IgD-negative memory B cell (primary cell): ENCODE data around the gene DNAAF9. TPM values are rescaled to one million over a fixed set of nuclear protein-coding genes. Genes with fewer than 3 reads are reported as not detected.
"Not testable (repeated sequence)": the region's sequence is repeated elsewhere in the genome, so short reads cannot be mapped to it uniquely, and the experiment has no call there.

Experiments used
- H3K27ac Mint-ChIP-seq, 3 donors: one replicate each; pipeline ENCODE4 v1.8.0; 2020 to 2022; ENCODE audit warnings: mild to moderate bottlenecking in 3 of 3, mixed read lengths in 3 of 3, moderate library complexity in 1 of 3
- H3K27me3 Mint-ChIP-seq: one replicate; pipeline ENCODE4 v1.8.0; 2021; ENCODE audit warnings: mixed read lengths
- H3K36me3 Mint-ChIP-seq: one replicate; pipeline ENCODE4 v1.8.0; 2020; ENCODE audit warnings: mild to moderate bottlenecking, mixed read lengths
- H3K4me1 Mint-ChIP-seq, 3 donors: one replicate each; pipeline ENCODE4 v1.8.0; 2020 to 2022; ENCODE audit warnings: mixed read lengths in 3 of 3, mild to moderate bottlenecking in 1 of 3
- H3K4me3 Mint-ChIP-seq, 4 donors: one replicate each; pipeline ENCODE4 v1.8.0; 2020 to 2022; ENCODE audit warnings: mild to moderate bottlenecking in 4 of 4, mixed read lengths in 4 of 4, moderate library complexity in 3 of 4
- H3K9me3 Mint-ChIP-seq, 3 donors: one replicate each; pipeline ENCODE4 v1.8.0; 2020 to 2021; ENCODE audit warnings: mixed read lengths in 3 of 3, mild to moderate bottlenecking in 1 of 3
- polyA plus RNA-seq: library from polyadenylated mRNA; unstranded; fragments of 300-500 nt; fragmentation: Illumina TruSeq; gene quantifications from one replicate; pipeline ENCODE4 v1.2.3, GENCODE V29; 2021

Gene DNAAF9
- polyA plus RNA-seq, 1 donor from 2014 or later: 0.97 TPM

GRCh38 chr20:3423126-3423525 is 15.7 kb upstream of the DNAAF9 start:
- H3K27me3 Mint-ChIP-seq: no peaks in the 10 kb centered on the region
- H3K4me1 Mint-ChIP-seq: peaks cover 0 to 4% (median 2%) of the 10 kb centered on the region in 3 donors
- no peak overlapping the region for H3K27ac Mint-ChIP-seq
- no peaks in the 10 kb centered on the region for H3K36me3 Mint-ChIP-seq
- H3K9me3 Mint-ChIP-seq: no peaks in the 10 kb centered on the region
- H3K4me3 Mint-ChIP-seq: no peak overlapping the region

- no peak overlapping the region for H3K27ac Mint-ChIP-seq
- H3K4me1 Mint-ChIP-seq: peaks cover 0 to 4% (median 2%) of the 10 kb centered on the region in 3 donors
- H3K27me3 Mint-ChIP-seq: no peaks in the 10 kb centered on the region
- no peak overlapping the region for H3K4me3 Mint-ChIP-seq
- no peaks in the 10 kb centered on the region for H3K9me3 Mint-ChIP-seq
- no peaks in the 10 kb centered on the region for H3K36me3 Mint-ChIP-seq
Observed at GRCh38 chr20:3421985-3422384, 14.5 kb upstream of the DNAAF9 start.

- H3K4me3 Mint-ChIP-seq: no peak overlapping the region
- peaks cover 0 to 8% (median 3%) of the 10 kb centered on the region in 3 donors for H3K9me3 Mint-ChIP-seq
- H3K27me3 Mint-ChIP-seq: no peaks in the 10 kb centered on the region
- peaks cover 0 to 4% (median 3%) of the 10 kb centered on the region in 3 donors for H3K4me1 Mint-ChIP-seq
- no peak overlapping the region for H3K27ac Mint-ChIP-seq
- no peaks in the 10 kb centered on the region for H3K36me3 Mint-ChIP-seq
Observed at GRCh38 chr20:3420211-3420707, 12.8 kb upstream of the DNAAF9 start.

GRCh38 chr20:3418161-3418560 is 10.7 kb upstream of the DNAAF9 start:
- H3K4me1 Mint-ChIP-seq, H3K9me3 Mint-ChIP-seq, H3K27ac Mint-ChIP-seq, H3K27me3 Mint-ChIP-seq, H3K36me3 Mint-ChIP-seq, H3K4me3 Mint-ChIP-seq: not testable (repeated sequence)

- Mint-ChIP-seq H3K4me3 (no peak overlapping the region), H3K4me1 (peaks cover 0 to 1% (median 0%) of the 10 kb centered on the region in 3 donors), H3K27me3 (peaks cover 3% of the 10 kb centered on the region), H3K36me3 (no peaks in the 10 kb centered on the region), H3K9me3 (peaks cover 0 to 8% (median 7%) of the 10 kb centered on the region in 3 donors), H3K27ac (no peak overlapping the region)
Observed at GRCh38 chr20:3414122-3414521, 6.7 kb upstream of the DNAAF9 start.

GRCh38 chr20:3413393-3413889 is 6.0 kb upstream of the DNAAF9 start:
- Mint-ChIP-seq H3K4me1 (peaks cover 4 to 6% (median 5%) of the 10 kb centered on the region in 3 donors), H3K27ac (no peak overlapping the region), H3K36me3 (no peaks in the 10 kb centered on the region), H3K9me3 (peaks cover 0 to 8% (median 7%) of the 10 kb centered on the region in 3 donors), H3K27me3 (peaks cover 3% of the 10 kb centered on the region), H3K4me3 (no peak overlapping the region)

GRCh38 chr20:3412600-3413392 is 5.3 kb upstream of the DNAAF9 start:
- Mint-ChIP-seq H3K9me3 (peaks cover 0 to 8% (median 7%) of the 10 kb centered on the region in 3 donors), H3K4me3 (no peak overlapping the region), H3K4me1 (peaks cover 7 to 9% (median 8%) of the 10 kb centered on the region in 3 donors), H3K27me3 (peaks cover 3% of the 10 kb centered on the region), H3K27ac (no peak overlapping the region), H3K36me3 (no peaks in the 10 kb centered on the region)

GRCh38 chr20:3410464-3410863 is 3.0 kb upstream of the DNAAF9 start:
- peak overlapping the region in 1 of 3 donors; percentile 47 for H3K27ac Mint-ChIP-seq
- H3K27me3 Mint-ChIP-seq: peaks cover 3% of the 10 kb centered on the region
- no peaks in the 10 kb centered on the region for H3K36me3 Mint-ChIP-seq
- peaks cover 0 to 4% (median 0%) of the 10 kb centered on the region in 3 donors for H3K9me3 Mint-ChIP-seq
- peak overlapping the region in 1 of 4 donors; percentile 71 for H3K4me3 Mint-ChIP-seq
- H3K4me1 Mint-ChIP-seq: peaks cover 14 to 15% (median 15%) of the 10 kb centered on the region in 3 donors

GRCh38 chr20:3409417-3409816 is 1.9 kb upstream of the DNAAF9 start:
- no peaks in the 10 kb centered on the region for H3K9me3 Mint-ChIP-seq
- peak overlapping the region in 3 of 4 donors; percentile 25 to 97 (median 81) for H3K4me3 Mint-ChIP-seq
- H3K27me3 Mint-ChIP-seq: peaks cover 3% of the 10 kb centered on the region
- peaks cover 14 to 19% (median 15%) of the 10 kb centered on the region in 3 donors for H3K4me1 Mint-ChIP-seq
- peak overlapping the region in 2 of 3 donors; percentile 16 to 88 for H3K27ac Mint-ChIP-seq
- H3K36me3 Mint-ChIP-seq: no peaks in the 10 kb centered on the region

- no peaks in the 10 kb centered on the region for H3K36me3 Mint-ChIP-seq
- peak overlapping the region; percentile 97 to 98 (median 98) for H3K4me3 Mint-ChIP-seq
- H3K27ac Mint-ChIP-seq: peak overlapping the region; percentile 88 to 95 (median 93)
- peaks cover 14 to 19% (median 19%) of the 10 kb centered on the region in 3 donors for H3K4me1 Mint-ChIP-seq
- H3K27me3 Mint-ChIP-seq: peaks cover 3% of the 10 kb centered on the region
- H3K9me3 Mint-ChIP-seq: no peaks in the 10 kb centered on the region
Observed at GRCh38 chr20:3407771-3408637, 535 bp upstream of the DNAAF9 start.

- Mint-ChIP-seq H3K4me3 (peak overlapping the region; percentile 87 to 97 (median 94)), H3K27ac (peak overlapping the region; percentile 4 to 96 (median 83)), H3K9me3 (no peaks in the 10 kb centered on the region), H3K4me1 (peaks cover 14 to 19% (median 19%) of the 10 kb centered on the region in 3 donors), H3K36me3 (peaks cover 4% of the 10 kb centered on the region), H3K27me3 (no peaks in the 10 kb centered on the region)
Observed at GRCh38 chr20:3406481-3407039, 909 bp downstream of the DNAAF9 start.

GRCh38 chr20:3405696-3406358 is 1.6 kb downstream of the DNAAF9 start:
- Mint-ChIP-seq H3K36me3 (peaks cover 4% of the 10 kb centered on the region), H3K27ac (peak overlapping the region; percentile 4 to 96 (median 83)), H3K4me1 (peaks cover 14 to 19% (median 19%) of the 10 kb centered on the region in 3 donors), H3K9me3 (no peaks in the 10 kb centered on the region), H3K4me3 (peak overlapping the region; percentile 87 to 97 (median 94)), H3K27me3 (no peaks in the 10 kb centered on the region)

GRCh38 chr20:3405139-3405538 is 2.3 kb downstream of the DNAAF9 start:
- Mint-ChIP-seq H3K27ac (peak overlapping the region in 1 of 3 donors; percentile 5), H3K36me3 (peaks cover 4% of the 10 kb centered on the region), H3K4me3 (peak overlapping the region in 1 of 4 donors; percentile 95), H3K27me3 (no peaks in the 10 kb centered on the region), H3K9me3 (no peaks in the 10 kb centered on the region), H3K4me1 (peaks cover 14 to 19% (median 19%) of the 10 kb centered on the region in 3 donors)

- Mint-ChIP-seq H3K4me3 (peak overlapping the region in 1 of 4 donors; percentile 95), H3K36me3 (peaks cover 4% of the 10 kb centered on the region), H3K27me3 (no peaks in the 10 kb centered on the region), H3K27ac (no peak overlapping the region), H3K9me3 (no peaks in the 10 kb centered on the region), H3K4me1 (peaks cover 14 to 19% (median 19%) of the 10 kb centered on the region in 3 donors)
Observed at GRCh38 chr20:3404402-3404801, 3.1 kb downstream of the DNAAF9 start.
